ENCODE data around the gene SPECC1.
"Not testable (repeated sequence)": the region's sequence is repeated elsewhere in the genome, so short reads cannot be mapped to it uniquely, and the experiment has no call there.

Gene SPECC1

DNA sequence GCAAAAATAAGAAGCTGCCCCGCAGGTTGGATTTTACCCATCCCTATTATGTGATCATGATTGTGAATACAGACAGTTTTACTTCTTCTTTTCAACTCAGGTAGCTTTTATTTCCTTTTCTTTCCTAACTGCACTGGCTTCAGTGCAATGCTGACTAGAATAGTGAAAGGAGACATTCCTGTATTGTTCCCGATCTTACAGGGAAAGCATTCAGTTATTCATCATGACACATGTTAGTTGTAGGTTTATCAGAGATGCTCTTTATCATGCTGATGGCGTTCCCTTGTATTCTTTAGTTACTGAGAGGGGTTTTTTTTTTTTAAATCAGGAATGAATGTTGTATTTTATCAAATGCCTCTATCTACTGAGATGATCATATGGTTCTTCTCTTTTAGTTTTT is 343.4 kb downstream of the SPECC1 start:
- not testable (repeated sequence) for DNase-seq

DNA sequence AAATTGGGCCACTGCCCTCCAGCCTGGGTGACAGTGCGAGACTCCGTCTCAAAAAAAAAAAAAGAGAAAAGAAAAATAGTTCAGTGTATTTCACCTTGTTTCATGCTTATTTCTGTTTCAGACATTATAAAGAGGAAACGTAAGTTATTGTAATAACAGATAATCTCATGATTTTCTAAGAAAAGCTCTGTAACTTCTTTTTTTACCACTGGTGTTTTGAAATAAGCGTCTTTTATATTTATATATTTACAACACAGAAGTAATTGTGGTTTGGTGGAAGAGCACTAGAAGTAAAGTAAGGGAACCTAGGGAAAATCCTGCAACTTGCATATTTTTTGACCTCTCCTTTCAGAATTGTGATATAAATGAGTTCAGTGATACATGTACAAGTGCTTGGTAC is 354.7 kb downstream of the SPECC1 start:
- DNase-seq = not testable (repeated sequence)
